Suppressor macrophage treated with lipopolysaccharide for 4 hours (primary cell): ENCODE data around the gene RAPGEF3.
A peak's percentile ranks its signal among the peaks of the same experiment; 100 is the strongest.

Experiments
- DNase-seq: peaks from one replicate; pipeline ENCODE4 v3.0.0-alpha.2; 2020

The RAPGEF3 gene

GRCh38 chr12:47776471-47777143 lies 17.9 kb upstream of the RAPGEF3 start:
- DNase-seq, result peak; percentile 51

- DNase-seq, result peak; percentile 63
Observed at GRCh38 chr12:47775100-47775911, 16.6 kb upstream of the RAPGEF3 start.

GRCh38 chr12:47774663-47775062 lies 16.0 kb upstream of the RAPGEF3 start:
- no peak for DNase-seq

GRCh38 chr12:47773858-47774580 lies 15.3 kb upstream of the RAPGEF3 start:
- DNase-seq, result peak; percentile 7

GRCh38 chr12:47773062-47773857 lies 14.6 kb upstream of the RAPGEF3 start, which contains the start of gene SLC48A1:
Gene SLC48A1 (plus strand): TSS chr12:47773238. CDS start chr12:47773305, 67 bp downstream.
- DNase-seq, result peak; percentile 72

- no peak for DNase-seq
Observed at GRCh38 chr12:47772738-47773061, 14.0 kb upstream of the RAPGEF3 start.

GRCh38 chr12:47772094-47772660 lies 13.5 kb upstream of the RAPGEF3 start:
- DNase-seq, result no peak

GRCh38 chr12:47771304-47771703 lies 12.6 kb upstream of the RAPGEF3 start:
- DNase-seq, result no peak

- peak; percentile 73 for DNase-seq
Observed at GRCh38 chr12:47770086-47770726, 11.5 kb upstream of the RAPGEF3 start.

- no peak for DNase-seq
Observed at GRCh38 chr12:47769234-47770085, 10.8 kb upstream of the RAPGEF3 start.

GRCh38 chr12:47768323-47768811 lies 9.7 kb upstream of the RAPGEF3 start:
- no peak for DNase-seq

- peak; percentile 59 for DNase-seq
Observed at GRCh38 chr12:47767216-47767724, 8.6 kb upstream of the RAPGEF3 start.

- no peak for DNase-seq
Observed at GRCh38 chr12:47766502-47767215, 8.0 kb upstream of the RAPGEF3 start.

- DNase-seq, result peak; percentile 35
Observed at GRCh38 chr12:47763481-47764346, 5.0 kb upstream of the RAPGEF3 start.

- DNase-seq, result no peak
Observed at GRCh38 chr12:47762850-47763465, 4.3 kb upstream of the RAPGEF3 start.

GRCh38 chr12:47758584-47758833 lies 171 bp downstream of the RAPGEF3 start:
- no peak for DNase-seq

- peak; percentile 40 for DNase-seq
Observed at GRCh38 chr12:47757840-47758583, 668 bp downstream of the RAPGEF3 start.

GRCh38 chr12:47757364-47757839 lies 1.3 kb downstream of the RAPGEF3 start:
- DNase-seq, result no peak
